ENCODE results near the gene NEDD9.

NEDD9 gene

GRCh38 chr6:11139051-11139960, 93.2 kb downstream of the NEDD9 start:
- no peak for DNase-seq

- no peak for DNase-seq
Measured at GRCh38 chr6:11136809-11137208, 95.7 kb downstream of the NEDD9 start.
